ENCODE measurements around the gene B4GALNT1. TPM values are rescaled to one million over a fixed set of nuclear protein-coding genes. Genes with fewer than 3 reads are reported as not detected.

The B4GALNT1 gene
- total and polyA plus RNA-seq, 2 experiments from 2014 or later: 0.97 to 1.2 TPM

DNA sequence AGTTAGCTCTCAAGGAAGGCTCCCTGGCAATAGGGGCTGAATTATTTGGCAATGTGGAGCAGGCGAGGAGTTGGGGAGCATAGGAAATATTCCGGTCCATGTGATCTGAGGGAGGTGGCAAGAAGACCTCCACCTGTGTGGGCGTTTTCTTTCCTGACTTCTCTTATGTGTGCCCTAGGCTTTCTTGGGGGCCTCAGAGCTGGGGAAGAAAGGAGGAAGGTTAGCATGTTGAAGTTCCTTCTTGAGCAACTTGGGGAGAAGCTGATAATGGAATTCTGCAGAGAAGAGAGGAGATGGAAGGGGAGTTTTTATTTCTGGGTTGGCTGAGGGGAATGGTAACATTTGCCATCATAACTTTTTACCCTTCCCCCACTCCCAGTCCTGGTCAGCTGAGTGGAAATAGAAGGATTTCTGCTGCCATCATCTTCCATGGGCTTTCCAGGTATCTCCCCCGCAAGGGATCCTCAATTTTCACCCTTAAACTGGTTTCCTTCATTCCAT is 27.1 kb downstream of the B4GALNT1 start:
- no peak overlapping the region for H2AFZ ChIP-seq
- 81% methylated on average over 4 of the region's 4 CpGs for WGBS (ENCODE audit: low lambda C conversion rate, missing lambda C conversion rate)

DNA sequence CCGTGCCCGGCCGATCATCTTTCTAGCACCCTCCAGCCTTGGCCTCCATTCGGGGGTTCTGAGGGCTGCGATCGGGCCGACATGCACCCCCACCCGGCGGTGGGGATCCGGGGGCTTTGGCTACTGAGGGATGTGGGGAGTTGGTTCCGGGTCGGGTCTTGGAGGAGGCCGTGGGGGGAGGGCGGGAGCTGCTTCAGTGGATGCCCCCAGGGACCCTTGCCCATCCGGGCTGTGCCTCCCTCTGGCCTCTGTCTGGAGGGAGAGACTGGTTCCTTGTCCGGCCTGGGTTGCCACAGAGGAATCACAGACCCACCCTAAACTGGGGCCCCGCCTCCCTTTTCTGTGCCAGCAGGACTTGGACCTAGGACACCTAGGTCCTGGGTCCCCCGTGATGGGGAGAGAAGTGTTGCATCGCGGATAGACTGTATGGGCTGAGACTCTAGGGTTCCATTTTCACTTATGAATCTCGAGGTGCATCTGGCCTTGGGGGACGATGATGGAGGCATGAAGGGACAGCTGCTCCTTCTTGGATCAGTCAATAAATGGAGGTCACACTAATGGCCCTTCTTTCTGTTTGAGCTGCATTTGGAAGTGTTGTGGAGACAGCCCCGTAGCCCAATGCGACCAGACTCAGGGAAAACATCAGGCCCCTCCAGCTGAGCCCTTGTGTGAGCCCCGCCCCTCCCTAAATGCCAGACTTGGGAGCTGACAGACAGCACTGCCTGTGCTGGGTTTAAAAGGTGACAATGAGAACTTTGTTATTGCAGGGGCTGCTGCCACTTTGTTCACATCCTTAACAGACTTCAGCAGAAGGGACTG is 27.8 kb downstream of the B4GALNT1 start:
- DNase-seq (ENCODE audit: low spot score): peak; percentile 47
- TF ChIP-seq, protein P1, sequence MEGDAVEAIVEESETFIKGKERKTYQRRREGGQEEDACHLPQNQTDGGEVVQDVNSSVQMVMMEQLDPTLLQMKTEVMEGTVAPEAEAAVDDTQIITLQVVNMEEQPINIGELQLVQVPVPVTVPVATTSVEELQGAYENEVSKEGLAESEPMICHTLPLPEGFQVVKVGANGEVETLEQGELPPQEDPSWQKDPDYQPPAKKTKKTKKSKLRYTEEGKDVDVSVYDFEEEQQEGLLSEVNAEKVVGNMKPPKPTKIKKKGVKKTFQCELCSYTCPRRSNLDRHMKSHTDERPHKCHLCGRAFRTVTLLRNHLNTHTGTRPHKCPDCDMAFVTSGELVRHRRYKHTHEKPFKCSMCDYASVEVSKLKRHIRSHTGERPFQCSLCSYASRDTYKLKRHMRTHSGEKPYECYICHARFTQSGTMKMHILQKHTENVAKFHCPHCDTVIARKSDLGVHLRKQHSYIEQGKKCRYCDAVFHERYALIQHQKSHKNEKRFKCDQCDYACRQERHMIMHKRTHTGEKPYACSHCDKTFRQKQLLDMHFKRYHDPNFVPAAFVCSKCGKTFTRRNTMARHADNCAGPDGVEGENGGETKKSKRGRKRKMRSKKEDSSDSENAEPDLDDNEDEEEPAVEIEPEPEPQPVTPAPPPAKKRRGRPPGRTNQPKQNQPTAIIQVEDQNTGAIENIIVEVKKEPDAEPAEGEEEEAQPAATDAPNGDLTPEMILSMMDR (IDR thresholded peaks at IDR 0.05; ENCODE audit: poor library complexity): no peak
- no peak for TF ChIP-seq EZH2phosphoT487 (IDR thresholded peaks at IDR 0.05; ENCODE audit: low read depth, severe bottlenecking, unreplicated experiment)
- TF ChIP-seq EZH2 (IDR thresholded peaks at IDR 0.05; ENCODE audit: borderline replicate concordance): no peak
- Histone ChIP-seq H2AFZ (peak overlapping the region; percentile 87), H3K4me1 (ENCODE audit: insufficient read depth) (peaks cover 22% of the 10 kb centered on the region), H3K4me3 (peak overlapping the region; percentile 88), H4K20me1 (ENCODE audit: insufficient read depth, poor library complexity, severe bottlenecking) (no peaks in the 10 kb centered on the region), H3K4me2 (peak overlapping the region; percentile 93), H3K27ac (peak overlapping the region; percentile 69), H3K9me2 (replicated peaks; ENCODE audit: insufficient read depth) (no peaks in the 10 kb centered on the region), H3K79me2 (no peaks in the 10 kb centered on the region), H3K9me3 (ENCODE audit: low read depth) (no peaks in the 10 kb centered on the region), H3K36me3 (replicated peaks; ENCODE audit: insufficient read depth, low read depth) (no peaks in the 10 kb centered on the region), H3K27me3 (peaks cover 3% of the 10 kb centered on the region)
- 8% methylated on average over 22 of the region's 25 CpGs for WGBS (ENCODE audit: low lambda C conversion rate, missing lambda C conversion rate)

More for the DNA sequence above, 27.1 kb downstream of the B4GALNT1 start:
- no peaks in the 10 kb centered on the region for H3K36me3 ChIP-seq (replicated peaks; ENCODE audit: insufficient read depth, low read depth)
- H3K9me2 ChIP-seq (replicated peaks; ENCODE audit: insufficient read depth): no peaks in the 10 kb centered on the region
- peak overlapping the region; percentile 93 for H3K4me2 ChIP-seq
- H3K27me3 ChIP-seq: peaks cover 10% of the 10 kb centered on the region
- no peak overlapping the region for H3K4me3 ChIP-seq
- H4K20me1 ChIP-seq (ENCODE audit: insufficient read depth, poor library complexity, severe bottlenecking): no peaks in the 10 kb centered on the region
- no peaks in the 10 kb centered on the region for H3K9me3 ChIP-seq (ENCODE audit: low read depth)
- DNase-seq (ENCODE audit: low spot score): no peak
- H3K79me2 ChIP-seq: no peaks in the 10 kb centered on the region
- H3K4me1 ChIP-seq (ENCODE audit: insufficient read depth): peaks cover 29% of the 10 kb centered on the region
- no peak overlapping the region for H3K27ac ChIP-seq
- TF ChIP-seq, protein P1 (IDR thresholded peaks at IDR 0.05; ENCODE audit: poor library complexity): no peak
- TF ChIP-seq EZH2phosphoT487 (IDR thresholded peaks at IDR 0.05; ENCODE audit: low read depth, severe bottlenecking, unreplicated experiment) (no peak), EZH2 (IDR thresholded peaks at IDR 0.05; ENCODE audit: borderline replicate concordance) (no peak)

DNA sequence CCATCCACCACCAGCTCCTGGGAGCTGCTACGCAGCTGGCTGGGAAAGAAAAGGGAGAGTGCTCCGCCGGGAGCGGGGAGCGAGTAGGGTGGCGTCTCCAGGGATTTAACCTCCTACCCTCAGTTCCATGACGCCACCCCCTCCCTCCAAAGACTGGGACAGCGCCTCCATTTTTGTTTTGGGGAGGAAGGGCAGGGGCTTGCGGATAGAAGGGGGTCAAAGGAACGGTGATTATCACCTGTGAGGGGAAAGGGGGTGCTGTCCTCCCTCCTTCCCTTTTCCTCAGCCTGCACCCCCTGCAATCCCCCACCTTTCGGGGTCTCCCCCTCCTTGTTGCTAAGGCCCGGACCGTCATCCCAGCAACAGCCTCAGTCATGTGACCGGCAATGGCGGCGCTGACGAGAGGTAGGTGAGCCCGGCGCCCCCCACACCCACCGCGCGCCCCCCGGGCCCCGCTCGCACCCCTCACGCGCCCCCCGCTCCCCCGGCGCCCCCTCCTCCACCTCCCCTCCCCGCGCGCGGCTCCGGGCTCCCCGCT is 28.5 kb downstream of the B4GALNT1 start, which contains the start of gene DTX3:
DTX3 (plus strand) TSS at position 371 of the 538 bp plus-strand sequence. CDS start 1,694 bp downstream, outside the sequence.
- Histone ChIP-seq H3K79me2 (no peaks in the 10 kb centered on the region), H3K36me3 (replicated peaks; ENCODE audit: insufficient read depth, low read depth) (no peaks in the 10 kb centered on the region), H3K9me3 (ENCODE audit: low read depth) (no peaks in the 10 kb centered on the region), H3K4me3 (peak within 1 kb of the TSS; percentile 88), H3K27me3 (no peaks in the 10 kb centered on the region), H3K27ac (peak within 1 kb of the TSS; percentile 69), H3K4me2 (peak within 1 kb of the TSS; percentile 93), H4K20me1 (ENCODE audit: insufficient read depth, poor library complexity, severe bottlenecking) (no peaks in the 10 kb centered on the region), H3K4me1 (ENCODE audit: insufficient read depth) (peaks cover 19% of the 10 kb centered on the region), H3K9me2 (replicated peaks; ENCODE audit: insufficient read depth) (no peaks in the 10 kb centered on the region), H2AFZ (peak within 1 kb of the TSS; percentile 87)
- TF ChIP-seq, protein P1 (IDR thresholded peaks at IDR 0.05; ENCODE audit: poor library complexity): no peak
- WGBS (ENCODE audit: low lambda C conversion rate, missing lambda C conversion rate): 0% methylated on average over 8 of the region's 36 CpGs
- peak; percentile 64 for DNase-seq (ENCODE audit: low spot score)

All from hepatocyte (in vitro differentiated cells).